Activated gamma-delta T cell (primary cell): ENCODE results near the gene STC2.

Experiments
- DNase-seq: peaks from one replicate; lab custom pipeline; 2025; lab: John Stamatoyannopoulos, UW

Gene STC2

DNA sequence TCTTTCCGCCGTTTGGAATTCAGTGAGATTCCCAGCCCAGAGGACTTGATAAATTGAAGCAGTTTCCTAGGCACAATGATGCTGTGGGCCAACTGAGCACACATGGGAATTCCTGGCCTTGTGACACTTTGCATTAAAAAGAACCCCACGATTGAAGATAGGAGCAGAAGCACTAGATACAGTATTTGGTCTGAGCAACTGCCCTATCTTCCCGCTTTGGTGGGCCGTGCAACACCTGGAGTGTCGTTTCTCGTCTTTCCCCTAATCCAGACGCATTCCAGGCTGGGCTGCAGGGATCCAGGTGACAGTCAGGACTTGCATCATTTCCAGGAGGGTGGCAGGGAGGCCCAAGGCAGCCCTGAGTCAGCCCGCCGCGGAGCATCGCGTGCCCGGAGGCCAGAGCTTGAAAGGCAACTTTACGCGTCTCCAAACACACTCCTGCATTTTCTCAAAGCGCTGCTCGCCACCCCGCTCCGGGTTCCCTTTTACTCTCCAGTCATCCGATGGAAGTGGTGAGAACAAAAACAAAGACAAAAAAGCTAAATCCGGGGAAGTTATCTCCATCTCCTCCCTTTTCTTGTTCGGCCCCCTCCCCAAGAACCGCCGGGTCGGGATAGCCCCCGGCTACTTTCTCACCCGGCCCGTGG, 753 bp upstream of the STC2 start:
- DNase-seq = no peak

DNA sequence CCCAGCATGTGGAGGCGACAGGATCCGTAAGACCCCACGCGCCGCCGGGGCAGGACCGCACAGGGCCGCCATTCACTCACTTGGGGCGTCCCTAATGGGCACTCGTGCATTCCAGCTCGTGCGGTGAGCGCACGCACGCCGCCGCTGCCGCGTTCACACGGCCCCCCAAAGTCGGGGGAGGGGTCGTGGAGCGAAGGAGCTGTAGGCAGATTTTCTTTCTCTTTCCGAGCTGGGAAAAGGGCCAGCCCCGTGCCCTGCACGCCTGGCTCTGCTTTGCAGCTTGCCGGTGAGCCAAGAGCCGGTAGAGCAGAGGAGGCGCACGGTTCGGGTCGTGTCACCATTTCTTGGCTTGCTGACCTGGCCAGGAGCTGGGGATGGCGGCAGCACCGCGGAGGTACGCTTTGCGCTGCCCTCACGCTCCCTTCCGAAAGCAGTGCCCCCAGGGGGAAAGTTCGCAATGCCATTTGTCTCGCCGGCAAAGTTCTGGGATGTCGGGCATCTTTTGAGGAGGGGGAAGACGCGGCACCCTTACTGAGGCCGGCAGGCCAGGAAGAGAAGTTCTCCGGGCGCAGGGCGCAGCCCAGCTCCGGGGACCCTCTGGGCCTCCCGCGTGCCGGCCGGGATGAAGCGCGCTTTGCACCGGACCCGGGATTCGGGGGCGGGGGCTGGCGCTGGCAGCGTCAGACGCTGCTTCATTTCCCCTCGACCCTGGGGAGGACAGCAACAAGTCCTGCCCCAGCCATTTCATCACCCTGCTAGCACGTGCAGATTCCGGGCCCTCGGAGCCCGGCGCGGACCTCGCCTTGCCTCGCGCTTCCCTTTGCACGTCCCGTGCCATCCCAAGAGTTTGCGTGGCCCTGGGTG, 898 bp downstream of the STC2 start:
- DNase-seq = no peak

GRCh38 chr5:173326501-173326960, 1.7 kb downstream of the STC2 start:
- no peak for DNase-seq

GRCh38 chr5:173325091-173325698, 3.0 kb downstream of the STC2 start:
- no peak for DNase-seq

GRCh38 chr5:173324115-173325001, 3.9 kb downstream of the STC2 start:
- no peak for DNase-seq

DNA sequence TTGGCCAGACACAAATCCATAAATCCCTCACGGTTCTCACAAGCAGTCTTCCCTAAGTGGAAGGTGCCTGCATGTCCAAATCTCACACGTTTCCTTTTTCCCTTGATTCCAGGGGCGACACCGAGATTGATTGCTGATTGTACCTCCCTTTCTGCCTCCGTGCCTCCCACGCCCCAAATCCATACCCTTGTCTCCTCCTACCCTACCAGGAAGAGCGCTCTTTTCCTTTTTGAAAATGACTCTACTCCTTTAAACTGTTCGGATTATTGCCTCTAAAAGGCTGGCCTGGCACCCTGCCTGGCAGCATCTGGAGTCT, 4.5 kb downstream of the STC2 start:
- no peak for DNase-seq

DNA sequence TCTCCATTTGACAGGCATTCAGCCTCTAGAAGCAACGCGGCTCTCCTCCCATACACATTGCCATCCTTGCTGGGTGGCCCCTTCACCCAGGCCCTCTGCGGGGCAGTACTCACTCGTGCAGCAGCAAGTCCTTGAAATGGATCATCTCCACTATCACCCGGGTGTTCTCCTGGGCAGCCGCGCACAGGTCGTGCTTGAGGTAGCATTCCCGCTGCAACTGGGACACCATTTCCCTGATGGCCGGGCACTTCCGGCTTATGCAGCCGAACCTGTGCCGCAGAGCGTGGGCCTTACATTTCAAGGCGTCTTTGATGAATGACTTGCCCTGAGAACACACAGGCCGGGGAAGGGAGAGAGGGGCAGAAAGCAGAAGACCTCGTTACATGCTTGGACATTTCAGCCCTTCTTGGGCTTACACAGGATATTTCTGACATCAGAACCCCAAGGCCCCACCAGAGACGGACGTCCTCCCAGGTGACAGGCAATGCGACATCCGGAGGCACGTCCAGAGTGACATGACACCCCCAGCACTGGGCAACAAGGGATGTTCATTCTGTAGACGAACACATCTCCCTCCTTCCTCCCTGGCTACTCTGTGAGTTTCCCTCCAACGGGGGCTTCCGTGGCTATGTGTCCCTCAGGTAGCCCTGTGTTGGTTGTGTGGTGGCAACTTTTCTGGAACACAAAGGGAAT, 5.0 kb downstream of the STC2 start:
- DNase-seq = no peak

DNA sequence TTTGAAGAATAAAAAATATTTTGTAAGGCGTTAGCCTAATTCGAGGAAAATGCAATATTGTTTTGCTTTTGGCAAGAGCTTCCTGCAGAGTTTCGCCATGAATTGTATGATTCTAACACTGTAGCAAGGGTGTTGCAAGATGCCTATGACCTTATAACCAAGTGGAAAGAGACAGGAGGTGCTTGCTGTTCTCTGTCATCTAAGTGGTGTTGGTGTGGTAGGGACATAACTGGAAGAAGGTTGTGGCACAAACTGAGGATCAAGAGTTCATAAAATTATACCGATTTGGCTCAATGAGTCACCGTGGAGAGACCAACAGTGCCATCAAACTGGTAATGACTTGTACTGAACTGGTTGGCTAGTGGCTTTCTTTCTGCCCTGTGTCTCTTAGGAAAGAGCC, 6.3 kb downstream of the STC2 start:
- no peak for DNase-seq

DNA sequence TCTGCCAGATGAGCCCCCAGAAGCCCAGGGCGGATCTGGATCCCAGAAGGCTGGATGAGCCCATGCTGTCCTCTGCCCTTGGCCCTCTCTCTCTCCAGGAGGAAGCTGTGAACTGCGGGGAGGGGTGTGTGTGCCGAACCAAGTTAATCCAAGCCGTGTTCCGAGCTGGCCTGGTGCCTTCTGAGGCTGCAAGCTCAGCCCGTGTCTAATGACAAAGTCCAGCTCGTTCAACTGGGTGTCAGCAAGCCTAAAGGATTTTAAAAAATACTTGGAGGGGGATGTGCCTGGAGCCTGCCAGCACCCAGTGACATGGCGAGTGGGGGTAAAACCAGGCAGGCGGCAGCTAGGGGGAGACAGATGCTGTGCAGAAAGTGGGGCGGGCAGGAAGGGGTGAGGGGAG, 8.0 kb downstream of the STC2 start:
- DNase-seq = no peak

DNA sequence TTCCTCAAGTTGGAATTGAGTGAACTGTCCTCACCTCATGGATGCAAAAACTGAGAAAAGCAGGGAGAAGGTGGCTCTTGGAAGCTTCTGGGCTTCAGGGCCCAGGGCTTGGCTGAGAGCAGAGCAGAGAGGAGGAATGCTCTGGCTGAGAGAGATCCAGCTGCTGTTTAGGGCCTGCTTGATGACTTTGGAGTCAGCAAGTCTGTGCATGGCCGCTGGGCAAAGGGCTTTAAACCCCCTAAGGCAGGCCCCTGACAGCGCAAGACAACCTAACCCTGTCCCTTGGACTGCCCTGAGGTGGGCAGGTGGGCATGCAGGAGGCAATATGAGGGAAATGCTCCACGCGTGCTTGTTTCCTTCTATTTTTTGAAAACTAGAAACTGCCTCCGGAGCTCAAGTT, 8.6 kb downstream of the STC2 start:
- DNase-seq = no peak

DNA sequence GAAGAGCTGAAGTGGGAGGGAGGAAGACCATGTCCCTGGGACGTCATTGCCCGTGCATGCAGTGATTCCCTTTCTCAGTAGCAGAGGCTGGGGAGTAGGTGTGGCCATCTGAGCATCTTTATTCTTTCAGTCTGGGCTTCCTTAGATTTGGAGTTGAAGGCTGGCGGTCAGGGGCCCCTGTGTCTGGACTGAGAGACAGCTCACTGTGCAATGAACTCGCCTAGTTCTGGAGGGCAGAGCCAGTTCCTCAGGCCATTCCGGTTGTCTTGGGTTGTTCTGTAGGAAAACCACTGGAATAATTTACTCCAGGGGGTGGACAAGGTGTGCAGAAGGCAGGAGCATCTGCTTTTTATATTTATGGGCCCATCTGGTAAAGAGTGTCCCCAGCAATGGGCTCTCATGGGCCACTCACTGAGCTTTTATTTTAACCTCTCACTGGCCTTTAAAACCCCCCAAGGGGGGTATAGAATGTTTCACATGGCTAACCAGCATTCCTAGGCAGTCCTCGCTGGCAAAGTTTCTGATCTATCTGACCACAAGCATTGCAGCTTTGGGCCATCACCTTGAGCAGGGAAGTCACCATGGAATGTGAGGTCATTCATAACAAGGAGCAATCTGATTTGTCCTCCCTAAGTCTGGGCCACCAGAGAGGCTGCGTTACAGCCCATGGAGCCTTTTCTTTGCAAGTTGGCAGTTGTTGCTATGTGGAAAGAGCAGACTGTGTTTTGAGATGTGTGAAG, 9.2 kb downstream of the STC2 start:
- DNase-seq = no peak

- no peak for DNase-seq
Measured at GRCh38 chr5:173318330-173318729, 9.9 kb downstream of the STC2 start.

DNA sequence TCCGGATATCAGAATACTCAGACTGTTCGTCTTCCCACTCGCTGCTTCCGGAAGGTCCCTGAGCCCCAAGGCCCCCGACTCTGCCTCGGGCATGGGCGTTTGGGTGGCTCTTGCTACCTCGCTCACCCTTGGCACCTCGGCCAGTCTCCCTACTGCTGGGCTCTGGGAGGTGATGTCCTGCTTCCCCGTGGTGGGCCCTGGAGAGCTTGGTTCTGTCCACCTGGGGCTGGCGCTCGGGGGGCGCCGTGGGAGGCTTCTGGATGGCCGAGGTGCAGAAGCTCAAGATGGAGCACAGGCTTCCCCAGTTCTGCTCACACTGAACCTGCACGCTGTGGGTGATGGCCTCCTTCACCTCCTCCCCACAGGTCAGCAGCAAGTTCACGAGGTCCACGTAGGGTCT, 10.4 kb downstream of the STC2 start:
- DNase-seq = no peak

- no peak for DNase-seq
Measured at GRCh38 chr5:173317091-173317730, 11.0 kb downstream of the STC2 start.

GRCh38 chr5:173316339-173317020, 11.7 kb downstream of the STC2 start:
- no peak for DNase-seq

DNA sequence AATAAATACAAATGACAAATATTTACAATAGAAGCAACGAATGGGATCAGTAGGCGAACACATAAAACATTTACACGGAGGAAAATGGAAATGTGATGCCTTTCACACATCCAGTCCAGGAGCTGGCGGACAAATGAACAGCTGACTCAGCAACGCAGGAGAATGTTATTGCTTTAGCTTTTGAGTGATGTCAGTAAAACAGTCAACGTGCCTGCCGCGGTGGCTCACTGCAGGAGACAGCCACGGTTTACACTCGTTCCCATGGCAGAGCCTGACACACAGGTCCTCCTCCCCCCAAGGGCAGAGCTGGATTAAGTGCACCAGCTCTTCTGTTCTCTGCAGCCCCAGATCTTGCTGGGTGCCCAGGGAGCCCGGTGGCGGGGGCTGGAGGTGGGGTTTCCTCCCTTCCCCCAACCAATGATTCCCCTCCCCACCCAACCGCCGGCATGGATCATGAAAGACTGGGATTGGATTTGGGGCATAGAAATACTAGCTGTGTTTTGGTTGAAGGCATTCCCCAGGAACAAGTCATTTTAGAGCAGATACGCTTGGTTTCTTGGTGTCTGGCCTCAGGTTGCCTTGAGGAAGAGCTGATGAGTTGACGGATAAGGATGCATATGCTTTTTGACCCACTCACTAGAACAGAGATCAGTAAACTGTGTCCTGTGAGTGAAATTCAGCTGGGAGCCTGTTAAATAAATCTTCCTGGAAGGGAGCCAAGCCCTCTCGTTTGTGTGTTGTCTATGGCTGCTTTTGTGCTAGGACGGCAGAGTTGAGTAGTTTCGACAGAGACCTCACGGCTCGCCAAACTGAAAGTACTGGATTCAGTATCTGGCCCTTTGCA, 12.5 kb downstream of the STC2 start:
- no peak for DNase-seq

GRCh38 chr5:173314166-173314952, 13.9 kb downstream of the STC2 start:
- no peak for DNase-seq

GRCh38 chr5:173313351-173313801, 14.8 kb downstream of the STC2 start:
- DNase-seq = no peak
